Measurements from ENCODE around the gene AKR1C8.

Gene AKR1C8

DNA sequence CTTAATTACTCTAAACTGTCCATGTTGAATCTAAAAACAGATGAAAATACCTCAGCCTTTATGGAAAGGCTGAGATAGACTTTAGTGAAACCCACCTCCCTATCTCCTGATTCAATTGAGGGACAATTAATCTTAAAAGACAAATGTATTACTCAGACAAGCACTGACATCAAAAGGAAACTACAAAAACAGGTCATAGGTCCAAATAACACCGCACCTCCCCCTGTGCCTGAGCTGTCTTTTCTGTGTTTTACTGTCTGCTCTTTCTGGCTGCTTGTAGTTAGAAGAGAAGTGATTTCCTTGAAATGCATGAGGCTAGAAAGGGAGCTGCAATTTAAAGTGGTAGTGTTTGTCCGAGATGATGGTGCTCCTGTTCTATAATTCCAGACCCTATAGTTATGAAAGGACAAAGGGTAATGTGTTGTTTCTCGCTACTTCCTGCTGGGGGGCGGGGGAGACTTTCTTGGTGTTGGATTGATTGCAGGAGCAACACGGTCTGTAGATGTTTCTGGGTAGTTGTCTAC, 16.0 kb downstream of the AKR1C8 start:
- TF ChIP-seq, protein P1, sequence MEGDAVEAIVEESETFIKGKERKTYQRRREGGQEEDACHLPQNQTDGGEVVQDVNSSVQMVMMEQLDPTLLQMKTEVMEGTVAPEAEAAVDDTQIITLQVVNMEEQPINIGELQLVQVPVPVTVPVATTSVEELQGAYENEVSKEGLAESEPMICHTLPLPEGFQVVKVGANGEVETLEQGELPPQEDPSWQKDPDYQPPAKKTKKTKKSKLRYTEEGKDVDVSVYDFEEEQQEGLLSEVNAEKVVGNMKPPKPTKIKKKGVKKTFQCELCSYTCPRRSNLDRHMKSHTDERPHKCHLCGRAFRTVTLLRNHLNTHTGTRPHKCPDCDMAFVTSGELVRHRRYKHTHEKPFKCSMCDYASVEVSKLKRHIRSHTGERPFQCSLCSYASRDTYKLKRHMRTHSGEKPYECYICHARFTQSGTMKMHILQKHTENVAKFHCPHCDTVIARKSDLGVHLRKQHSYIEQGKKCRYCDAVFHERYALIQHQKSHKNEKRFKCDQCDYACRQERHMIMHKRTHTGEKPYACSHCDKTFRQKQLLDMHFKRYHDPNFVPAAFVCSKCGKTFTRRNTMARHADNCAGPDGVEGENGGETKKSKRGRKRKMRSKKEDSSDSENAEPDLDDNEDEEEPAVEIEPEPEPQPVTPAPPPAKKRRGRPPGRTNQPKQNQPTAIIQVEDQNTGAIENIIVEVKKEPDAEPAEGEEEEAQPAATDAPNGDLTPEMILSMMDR (IDR thresholded peaks at IDR 0.05; ENCODE audit: insufficient read depth, low read length, missing control alignments) = no peak
- ChIA-PET CTCF (no interaction called here), POLR2A (no interaction called here)
- DNase-seq (ENCODE audit: low read depth, low spot score) = no peak
- no peak overlapping the region for H3K4me3 ChIP-seq (ENCODE audit: low read depth, low read length)

DNA sequence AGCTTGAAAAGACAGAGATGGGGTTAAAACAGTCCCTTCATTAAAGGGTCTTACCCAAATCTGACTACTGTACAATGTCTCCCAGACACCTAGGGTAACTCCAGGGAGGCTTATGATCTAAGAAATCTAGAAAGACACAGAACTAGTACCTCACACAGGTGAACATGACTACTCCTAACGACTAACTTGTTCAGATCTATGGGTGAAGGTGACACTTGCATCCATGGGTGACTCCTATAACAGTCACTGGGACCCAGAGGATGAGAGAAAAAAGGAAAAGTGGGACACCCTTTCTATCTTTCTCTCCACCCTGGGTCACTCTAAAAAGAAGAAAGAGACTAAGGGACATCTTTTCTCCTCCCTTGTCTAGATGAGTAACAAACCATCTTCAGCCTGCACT, 19.2 kb downstream of the AKR1C8 start:
- no peak overlapping the region for H3K4me3 ChIP-seq (ENCODE audit: low read depth, low read length)
- CTCF ChIA-PET = no interaction called here
- DNase-seq (ENCODE audit: low read depth, low spot score) = no peak
- POLR2A ChIA-PET = no interaction called here
- TF ChIP-seq, protein P1 (IDR thresholded peaks at IDR 0.05; ENCODE audit: insufficient read depth, low read length, missing control alignments) = no peak

GRCh38 chr10:5163487-5163886, 21.5 kb downstream of the AKR1C8 start:
- no peak overlapping the region for H3K4me3 ChIP-seq (ENCODE audit: low read depth, low read length)
- DNase-seq (ENCODE audit: low read depth, low spot score) = no peak
- ChIA-PET CTCF (no interaction called here), POLR2A (no interaction called here)
- TF ChIP-seq, protein P1 (IDR thresholded peaks at IDR 0.05; ENCODE audit: insufficient read depth, low read length, missing control alignments) = no peak

DNA sequence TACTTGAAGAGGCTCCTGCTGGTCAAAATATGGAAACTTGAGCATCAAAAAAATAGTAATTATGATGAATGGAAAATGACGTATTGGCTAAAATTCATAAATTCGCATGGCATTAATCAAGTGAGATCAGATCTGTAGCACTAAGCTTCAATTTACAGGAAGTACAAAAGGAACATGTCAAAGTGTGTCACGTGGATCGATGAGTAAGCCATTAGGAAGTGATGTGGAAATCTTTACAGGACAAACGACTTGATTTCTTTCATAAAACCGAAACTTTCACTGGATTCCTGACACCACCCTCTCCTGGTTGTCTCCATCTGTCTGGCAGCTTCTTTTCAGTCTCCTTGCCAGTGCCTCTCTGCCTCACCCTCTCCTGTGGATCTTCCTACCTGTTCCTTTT, 25.8 kb downstream of the AKR1C8 start:
- H3K4me3 ChIP-seq (ENCODE audit: low read depth, low read length) = no peak overlapping the region
- TF ChIP-seq, protein P1 (IDR thresholded peaks at IDR 0.05; ENCODE audit: insufficient read depth, low read length, missing control alignments) = no peak
- CTCF ChIA-PET = no interaction called here
- no peak for DNase-seq (ENCODE audit: low read depth, low spot score)
- POLR2A ChIA-PET = no interaction called here

DNA sequence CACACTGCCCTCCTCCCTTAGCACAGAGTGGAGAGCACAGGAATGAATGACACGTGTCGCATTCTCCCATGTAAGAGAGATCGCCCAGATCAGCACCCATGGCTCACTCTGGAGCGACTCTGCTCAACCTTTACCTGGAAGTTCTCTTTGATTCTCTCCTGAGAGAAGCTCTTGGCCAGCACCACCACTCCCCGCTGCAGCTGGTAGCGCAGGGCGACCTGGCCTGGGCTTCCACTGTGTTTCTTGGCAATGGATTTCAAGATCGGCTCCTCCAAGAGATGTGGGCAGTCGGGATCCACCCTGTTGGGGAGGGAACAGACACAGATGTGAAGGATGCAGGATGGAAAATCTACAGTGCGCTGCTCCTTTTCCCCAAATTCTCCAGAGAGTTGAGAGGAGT, 27.4 kb downstream of the AKR1C8 start:
- DNase-seq (ENCODE audit: low read depth, low spot score) = no peak
- H3K4me3 ChIP-seq (ENCODE audit: low read depth, low read length) = no peak overlapping the region
- CTCF ChIA-PET = no interaction called here
- POLR2A ChIA-PET = no interaction called here
- TF ChIP-seq, protein P1 (IDR thresholded peaks at IDR 0.05; ENCODE audit: insufficient read depth, low read length, missing control alignments) = no peak

GRCh38 chr10:5155951-5156350, 29.0 kb downstream of the AKR1C8 start:
- no peak for DNase-seq (ENCODE audit: low read depth, low spot score)
- ChIA-PET POLR2A (no interaction called here), CTCF (no interaction called here)
- no peak overlapping the region for H3K4me3 ChIP-seq (ENCODE audit: low read depth, low read length)
- TF ChIP-seq, protein P1 (IDR thresholded peaks at IDR 0.05; ENCODE audit: insufficient read depth, low read length, missing control alignments) = no peak

All from AG04449 (cell line).